Nephron (organoid): ENCODE data around the gene BMP8B.
"Not testable (repeated sequence)": the region's sequence is repeated elsewhere in the genome, so short reads cannot be mapped to it uniquely, and the experiment has no call there.

ENCODE experiments used
- H3K27ac Mint-ChIP-seq, 3 experiments: 2 replicates each; pipeline ENCODE4 v1.8.0; 2020; ENCODE audit warnings: mixed read lengths in 3 of 3, mild to moderate bottlenecking in 2 of 3, moderate library complexity in 1 of 3
- H3K27me3 Mint-ChIP-seq: 2 replicates; pipeline ENCODE4 v1.8.0; 2021; ENCODE audit warnings: low read depth, mild to moderate bottlenecking, moderate library complexity, mixed read lengths
- H3K36me3 Mint-ChIP-seq: 2 replicates; pipeline ENCODE4 v1.8.0; 2020; ENCODE audit warnings: low read depth, mixed read lengths
- H3K4me1 Mint-ChIP-seq: 2 replicates; pipeline ENCODE4 v1.8.0; 2020; ENCODE audit warnings: mixed read lengths
- H3K4me3 Mint-ChIP-seq, 3 experiments: 2 replicates each; pipeline ENCODE4 v1.8.0; 2020; ENCODE audit warnings: mild to moderate bottlenecking in 3 of 3, mixed read lengths in 3 of 3, moderate library complexity in 2 of 3
- H3K9me3 Mint-ChIP-seq: 2 replicates; pipeline ENCODE4 v1.8.0; 2020; ENCODE audit warnings: mixed read lengths
- CTCF ChIP-seq, 3 experiments: fragments of 200-600 bp; sonication (generic); IDR thresholded peaks; one replicate each; pipeline ENCODE4 v1.5.0; 2021; ENCODE audit warnings: antibody characterized with exemption in 3 of 3; ENCODE audit not compliant: unreplicated experiment in 3 of 3

BMP8B gene

GRCh38 chr1:39781349-39781715 is 7.3 kb downstream of the BMP8B start:
- H3K27ac Mint-ChIP-seq, result no peak overlapping the region
- H3K9me3 Mint-ChIP-seq, result no peaks in the 10 kb centered on the region
- no peak overlapping the region for H3K4me3 Mint-ChIP-seq
- no peak for TF ChIP-seq CTCF (IDR thresholded peaks at IDR 0.05; ENCODE audit: unreplicated experiment in 3 of 3)
- H3K27me3 Mint-ChIP-seq, result peaks cover 35% of the 10 kb centered on the region
- peaks cover 7% of the 10 kb centered on the region for H3K4me1 Mint-ChIP-seq
- H3K36me3 Mint-ChIP-seq, result no peaks in the 10 kb centered on the region

- Mint-ChIP-seq H3K4me3 (no peak overlapping the region), H3K27ac (no peak overlapping the region), H3K4me1 (no peaks in the 10 kb centered on the region), H3K9me3 (no peaks in the 10 kb centered on the region), H3K36me3 (no peaks in the 10 kb centered on the region), H3K27me3 (peaks cover 24% of the 10 kb centered on the region)
- no peak for TF ChIP-seq CTCF (IDR thresholded peaks at IDR 0.05; ENCODE audit: unreplicated experiment in 3 of 3)
These were observed 8.8 kb downstream of the BMP8B start for GRCh38 chr1:39779821-39780220.

- TF ChIP-seq CTCF (IDR thresholded peaks at IDR 0.05; ENCODE audit: unreplicated experiment in 3 of 3), result no peak
- no peak overlapping the region for H3K27ac Mint-ChIP-seq
- no peak overlapping the region for H3K4me3 Mint-ChIP-seq
- H3K27me3 Mint-ChIP-seq, result peaks cover 24% of the 10 kb centered on the region
- H3K9me3 Mint-ChIP-seq, result no peaks in the 10 kb centered on the region
- no peaks in the 10 kb centered on the region for H3K36me3 Mint-ChIP-seq
- H3K4me1 Mint-ChIP-seq, result no peaks in the 10 kb centered on the region
These were observed 9.5 kb downstream of the BMP8B start for GRCh38 chr1:39779137-39779536.

GRCh38 chr1:39778463-39779099 is 10.1 kb downstream of the BMP8B start:
- not testable (repeated sequence) for H3K4me3 Mint-ChIP-seq, H3K4me1 Mint-ChIP-seq, H3K9me3 Mint-ChIP-seq, H3K27ac Mint-ChIP-seq, H3K36me3 Mint-ChIP-seq
- H3K27me3 Mint-ChIP-seq, result peaks cover 23% of the 10 kb centered on the region

- H3K9me3 Mint-ChIP-seq, H3K27ac Mint-ChIP-seq, H3K4me3 Mint-ChIP-seq, H3K36me3 Mint-ChIP-seq, H3K4me1 Mint-ChIP-seq: not testable (repeated sequence)
- H3K27me3 Mint-ChIP-seq, result peaks cover 16% of the 10 kb centered on the region
These were observed 10.8 kb downstream of the BMP8B start for GRCh38 chr1:39777896-39778295.

- Mint-ChIP-seq H3K27me3 (peaks cover 13% of the 10 kb centered on the region), H3K27ac (no peak overlapping the region), H3K4me3 (no peak overlapping the region), H3K36me3 (no peaks in the 10 kb centered on the region), H3K4me1 (no peaks in the 10 kb centered on the region), H3K9me3 (no peaks in the 10 kb centered on the region)
- TF ChIP-seq CTCF (IDR thresholded peaks at IDR 0.05; ENCODE audit: unreplicated experiment in 3 of 3), result no peak
These were observed 11.4 kb downstream of the BMP8B start for GRCh38 chr1:39777306-39777705.

GRCh38 chr1:39776886-39777285 is 11.8 kb downstream of the BMP8B start:
- Mint-ChIP-seq H3K4me1 (no peaks in the 10 kb centered on the region), H3K36me3 (no peaks in the 10 kb centered on the region), H3K27me3 (peaks cover 13% of the 10 kb centered on the region), H3K27ac (no peak overlapping the region), H3K4me3 (no peak overlapping the region), H3K9me3 (no peaks in the 10 kb centered on the region)
- TF ChIP-seq CTCF (IDR thresholded peaks at IDR 0.05; ENCODE audit: unreplicated experiment in 3 of 3), result no peak
